ENCODE data around the gene RBPJL.
"Not testable (repeated sequence)": the region's sequence is repeated elsewhere in the genome, so short reads cannot be mapped to it uniquely, and the experiment has no call there.

Gene RBPJL

DNA sequence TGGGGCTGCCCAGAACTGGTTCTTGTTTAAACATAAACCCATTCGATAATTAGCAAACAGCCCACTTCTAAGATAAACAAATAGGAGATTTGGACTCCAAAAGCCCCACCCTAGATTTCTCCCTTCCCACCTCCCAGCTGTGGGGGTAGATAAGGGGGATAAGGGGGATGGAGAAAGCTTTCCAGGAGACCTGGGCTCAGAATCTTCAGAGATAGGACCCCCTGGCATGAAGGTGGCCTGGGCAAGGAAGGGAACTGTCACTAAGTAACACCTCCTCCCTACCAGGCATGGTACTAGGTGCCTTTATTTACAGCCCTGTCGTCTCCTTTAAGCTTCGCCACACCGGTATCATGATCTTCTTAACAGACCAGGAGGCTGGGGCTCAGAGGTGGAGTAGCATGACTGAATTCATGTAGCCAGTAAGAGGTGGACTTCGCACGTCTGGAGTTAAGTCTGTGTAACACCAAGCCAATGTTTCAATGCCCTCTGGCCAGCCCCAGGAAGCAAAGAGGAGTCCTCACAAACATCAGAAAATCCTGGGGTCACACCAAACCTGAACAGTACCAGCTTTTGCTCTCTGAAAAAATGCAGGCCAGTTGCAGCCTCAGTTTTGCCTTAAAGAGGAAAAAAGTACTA, 37.0 kb downstream of the RBPJL start:
- no peak for DNase-seq

- peak; percentile 82 for DNase-seq
Observed at GRCh38 chr20:45344168-45344860, 37.7 kb downstream of the RBPJL start.

GRCh38 chr20:45345104-45345936, 38.7 kb downstream of the RBPJL start:
- DNase-seq, result no peak

DNA sequence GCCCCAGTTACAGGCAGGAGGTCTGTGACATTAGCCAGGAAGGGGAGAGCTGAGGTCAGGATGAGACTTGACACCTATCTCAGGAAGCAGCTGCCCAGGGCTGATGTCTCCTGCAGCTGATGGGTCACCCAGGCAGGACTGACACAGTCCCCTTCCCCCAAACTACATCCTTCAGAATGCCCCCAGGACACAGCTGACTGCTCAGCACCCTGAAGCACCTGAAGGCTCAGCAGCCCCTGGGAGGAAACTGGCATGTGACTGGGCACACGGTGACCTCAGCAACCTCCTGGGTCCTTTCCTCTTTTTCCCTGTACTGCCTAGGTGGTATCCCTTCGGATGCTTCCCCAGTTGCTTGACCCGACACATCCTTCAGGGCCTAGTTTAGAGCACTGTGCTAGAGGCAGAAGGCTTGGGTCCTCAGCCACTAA, 39.7 kb downstream of the RBPJL start:
- no peak for DNase-seq

GRCh38 chr20:45346851-45347250, 40.2 kb downstream of the RBPJL start:
- no peak for DNase-seq

DNA sequence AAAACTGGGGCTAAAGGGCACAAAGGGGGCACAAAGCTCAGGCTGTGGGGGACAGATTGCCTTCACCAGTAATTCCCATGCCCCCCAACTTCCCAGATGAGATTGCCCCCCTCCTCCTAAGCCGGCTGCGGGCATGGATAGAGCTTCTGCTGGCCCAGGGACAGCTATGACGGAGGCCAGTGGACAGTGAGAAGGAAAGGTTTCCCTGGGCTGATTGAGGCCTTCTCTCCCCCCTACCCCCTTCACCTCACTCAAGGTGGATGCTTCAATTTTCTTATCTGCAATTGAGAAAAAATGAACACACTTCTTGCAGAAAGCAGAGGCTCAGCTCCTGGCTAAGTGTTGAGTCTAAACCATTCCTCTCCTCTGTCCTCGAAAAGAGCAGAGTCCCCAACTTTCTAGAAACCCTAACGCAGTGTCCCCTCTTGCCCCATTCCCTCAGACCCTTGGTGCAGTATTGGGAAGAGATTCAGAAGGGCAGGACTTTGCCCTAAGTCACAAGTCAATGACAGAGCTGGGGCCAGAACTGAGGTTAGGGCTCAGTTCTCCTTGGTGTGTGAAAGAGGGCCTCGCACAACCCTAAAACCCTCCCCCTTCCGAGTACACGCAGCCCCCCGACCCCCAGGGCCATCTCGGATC, 40.8 kb downstream of the RBPJL start:
- no peak for DNase-seq

- peak; percentile 86 to 91 for DNase-seq
Observed at GRCh38 chr20:45347936-45348778, 41.5 kb downstream of the RBPJL start, which contains the start of gene SDC4. Gene SDC4, minus strand, starts transcription at chr20:45348424. Its CDS starts 40 bp downstream, at chr20:45348384.

GRCh38 chr20:45350217-45350616, 43.6 kb downstream of the RBPJL start:
- no peak for DNase-seq

DNA sequence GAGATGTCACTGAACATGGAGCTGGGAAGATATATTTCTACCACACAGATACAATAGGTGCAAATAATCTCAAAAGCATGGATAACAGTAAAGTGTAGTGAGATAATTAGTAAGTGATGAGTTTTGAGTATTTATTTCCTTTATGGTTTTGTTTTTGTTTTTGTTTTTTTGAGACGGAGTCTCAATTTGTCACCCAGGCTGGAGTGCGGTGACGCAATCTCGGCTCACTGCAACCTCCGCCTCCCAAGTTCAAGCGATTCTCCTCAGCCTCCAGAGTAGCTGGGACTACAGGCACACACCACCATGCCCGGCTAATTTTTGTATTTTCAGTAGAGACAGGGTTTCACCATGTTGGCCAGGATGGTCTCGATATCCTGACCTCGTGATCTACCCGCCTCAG, 44.2 kb downstream of the RBPJL start:
- DNase-seq, result not testable (repeated sequence)

DNA sequence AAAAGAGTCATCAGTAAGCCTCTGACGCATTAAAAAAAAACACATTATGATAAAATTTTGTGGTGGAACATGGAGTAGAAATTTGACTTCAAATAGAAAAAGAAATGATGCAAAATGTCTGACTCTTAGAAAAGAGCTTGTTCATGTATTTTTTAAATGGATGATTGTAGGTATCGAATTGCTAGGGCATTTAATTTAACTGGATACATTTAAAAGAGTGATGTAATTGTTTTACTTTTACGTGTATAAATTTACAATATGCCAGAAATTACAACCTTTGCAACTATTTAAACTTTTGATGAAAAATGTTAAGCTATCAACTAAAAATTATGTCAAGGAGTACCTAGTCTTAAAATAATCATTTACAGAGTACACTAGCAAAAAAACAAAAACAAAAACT, 46.1 kb downstream of the RBPJL start:
- DNase-seq, result no peak

- DNase-seq, result no peak
Observed at GRCh38 chr20:45353746-45354145, 47.1 kb downstream of the RBPJL start.

- DNase-seq, result peak in 1 of 2 donors; percentile 27
Observed at GRCh38 chr20:45354423-45355208, 48.0 kb downstream of the RBPJL start.

DNA sequence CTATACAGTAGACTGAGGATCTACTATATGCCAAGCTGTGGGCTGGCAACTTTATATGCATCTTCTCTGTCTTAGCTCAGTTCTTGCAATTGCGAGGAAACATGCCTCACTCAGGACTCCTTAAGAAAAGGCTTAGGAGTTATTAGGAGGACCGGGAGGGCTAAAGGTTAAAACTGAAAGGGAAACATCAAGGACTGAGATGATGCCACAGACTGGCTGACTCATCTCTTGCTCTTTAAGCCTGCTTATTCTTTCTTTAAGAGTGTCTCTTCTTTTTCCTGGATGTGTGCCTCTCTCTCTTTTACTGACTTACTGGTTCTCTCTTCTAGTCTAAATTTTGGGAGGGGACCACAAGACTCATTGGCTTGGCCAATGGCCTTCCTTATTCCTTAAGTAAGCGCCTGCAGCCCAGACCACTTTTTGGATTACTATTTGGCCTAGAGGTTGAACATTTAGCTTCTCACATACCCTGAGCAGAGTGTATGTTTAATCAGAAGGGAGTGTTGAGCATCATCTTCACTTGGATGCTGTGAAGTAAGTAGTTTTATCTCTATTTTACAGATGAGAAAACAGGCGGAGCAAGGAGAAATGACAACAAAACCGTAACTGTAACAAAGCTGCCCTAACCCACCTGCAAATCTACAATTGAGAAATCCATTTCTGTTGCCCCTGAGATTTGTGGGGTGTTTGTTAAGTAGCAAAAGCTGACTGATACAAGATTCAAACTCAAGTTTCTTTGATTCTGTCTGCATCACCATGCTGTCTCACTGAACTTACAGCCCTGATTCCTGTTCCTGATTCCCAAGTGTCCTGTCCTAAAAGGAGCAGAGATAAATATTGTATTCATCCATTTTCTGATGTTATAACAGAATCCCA, 48.8 kb downstream of the RBPJL start:
- DNase-seq, result peak; percentile 72 to 75

DNA sequence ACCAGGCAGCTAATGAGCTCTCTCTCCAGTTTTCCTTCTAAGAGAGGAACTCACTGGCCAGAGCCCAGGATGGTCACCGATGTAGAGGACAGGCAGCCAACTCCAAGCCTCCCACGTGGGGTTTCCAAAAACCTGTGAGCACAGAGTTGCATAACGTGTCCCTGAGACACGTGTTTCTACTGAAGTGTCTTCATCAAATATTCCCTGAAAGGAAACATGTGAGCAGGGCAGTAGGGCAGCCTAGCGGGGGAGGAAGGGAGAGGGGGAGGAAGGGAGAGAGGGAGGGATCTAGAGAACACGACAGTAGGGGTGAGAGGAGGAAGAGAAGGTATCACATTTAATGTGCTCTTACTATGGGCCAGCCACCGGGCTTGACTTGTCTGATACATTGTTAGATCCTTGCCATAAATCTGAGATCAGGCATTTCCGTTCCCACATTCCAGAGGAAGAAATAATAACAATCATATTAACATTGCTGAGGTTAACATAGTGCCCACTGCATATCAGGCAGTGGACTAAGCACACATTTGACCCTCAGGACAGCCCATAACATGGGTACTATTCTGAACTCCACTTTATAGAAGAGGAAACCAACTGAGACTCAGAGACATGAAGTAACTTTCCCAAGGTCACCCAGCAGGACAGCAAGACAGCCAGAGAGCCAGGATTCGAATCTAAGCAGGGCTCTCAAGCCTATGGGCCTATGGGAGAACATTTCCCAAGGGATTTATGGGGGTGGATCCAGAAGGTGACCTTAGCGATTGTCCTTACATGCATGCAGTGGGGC, 51.8 kb downstream of the RBPJL start:
- DNase-seq, result peak; percentile 92 to 99

DNA sequence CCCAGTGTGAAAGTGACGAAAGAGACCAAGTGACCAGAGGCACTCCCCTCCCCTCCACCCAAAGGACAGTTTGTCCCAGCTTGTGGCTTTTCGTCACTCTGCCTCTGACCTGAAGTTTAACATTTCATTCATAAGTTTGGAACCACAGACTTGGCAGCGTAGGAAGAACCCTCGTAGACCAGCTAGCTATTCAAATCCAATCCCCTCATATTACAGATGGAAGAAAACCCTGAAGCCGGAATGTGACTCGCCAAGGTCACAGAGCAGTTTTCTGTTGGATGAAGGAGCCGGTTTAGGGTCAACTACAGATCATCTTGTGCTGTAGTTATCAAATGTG, 52.4 kb downstream of the RBPJL start:
- DNase-seq, result peak; percentile 40 to 78

- no peak for DNase-seq
Observed at GRCh38 chr20:45359406-45360148, 52.9 kb downstream of the RBPJL start.

GRCh38 chr20:45361793-45362192, 55.2 kb downstream of the RBPJL start:
- DNase-seq, result peak; percentile 55 to 66

GRCh38 chr20:45362804-45363610, 56.4 kb downstream of the RBPJL start, which contains the start of gene SYS1:
Gene SYS1, plus strand, starts transcription at chr20:45363156. Its CDS starts 376 bp downstream, at chr20:45363532.
- peak; percentile 97 to 99 for DNase-seq

Measured in inflammatory macrophage treated with lipopolysaccharide for 1 hour (primary cell).